22Rv1 (cell line): ENCODE results near the gene ULBP1.

Experiments used
- CTCF ChIP-seq: fragments of 450-650 bp; IDR thresholded peaks from 2 replicates; pipeline ENCODE4 v1.5.1; 2017; ENCODE audit warnings: mild to moderate bottlenecking
- ZFX ChIP-seq: fragments of 450-650 bp; IDR thresholded peaks from 2 replicates; pipeline ENCODE4 v1.6.1; 2017; ENCODE audit warnings: antibody characterized with exemption, borderline replicate concordance

DNA sequence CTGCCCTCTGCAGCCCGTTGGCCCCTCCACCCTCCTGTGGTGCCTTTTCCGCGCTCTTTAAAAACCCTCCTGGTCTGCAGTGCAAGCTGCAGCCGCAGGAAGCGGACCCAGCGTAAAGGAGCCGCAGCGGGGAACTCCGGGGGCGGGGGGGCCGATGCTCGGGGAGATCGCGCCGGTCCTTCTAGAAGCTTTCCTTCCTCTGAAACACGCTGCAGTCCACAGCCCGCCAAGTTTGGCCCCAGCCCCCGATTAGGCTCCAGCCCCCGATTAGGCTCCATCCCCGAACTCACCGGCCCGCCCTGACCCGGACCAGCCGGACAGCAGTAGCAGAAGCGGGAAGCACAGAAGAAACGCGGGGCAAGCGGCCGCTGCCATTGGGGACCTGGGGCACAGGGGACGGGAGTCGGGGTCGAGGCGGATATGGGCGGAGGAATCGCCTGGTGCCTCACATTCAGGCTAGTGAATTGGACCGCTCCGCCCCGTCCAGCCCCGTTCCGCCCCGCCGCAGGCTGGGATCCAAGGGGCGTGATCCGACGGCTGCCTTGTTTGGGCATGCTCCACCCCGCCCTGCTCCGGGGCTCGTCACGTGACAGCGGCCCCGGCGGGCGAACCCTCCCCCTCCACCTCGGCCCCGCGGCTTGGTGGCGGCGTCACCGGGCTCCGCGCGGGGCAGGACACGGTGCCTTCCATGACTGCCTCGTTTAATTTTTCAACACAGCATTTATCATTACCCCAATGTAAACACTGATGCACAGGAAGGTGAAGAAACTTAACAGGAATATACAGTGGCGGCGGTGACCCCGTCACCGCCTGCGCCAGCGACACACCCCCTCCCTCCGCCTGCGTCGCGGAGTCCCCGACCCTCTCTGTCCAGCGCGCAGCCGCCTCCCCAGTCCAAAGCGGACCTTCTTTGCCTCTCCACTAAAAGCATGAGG is 41.3 kb downstream of the ULBP1 start:
- TF ChIP-seq CTCF (peak; percentile 48), ZFX (no peak)
